Upper lobe of left lung (tissue), 6 donors: ENCODE data around the gene MSMO1. TPM values are rescaled to one million over a fixed set of nuclear protein-coding genes. Genes with fewer than 3 reads are reported as not detected.

Experiments
- ATAC-seq, 2 donors: fragments of 200-7000 bp; cut with Tn5 transposase; one replicate each; pipeline ENCODE4 v1.9.1; 2022; ENCODE audit warnings: mild to moderate bottlenecking in 2 of 2, moderate library complexity in 2 of 2; ENCODE audit not compliant: low FRiP score in 2 of 2
- DNase-seq, 2 donors: peaks; one replicate each; pipeline ENCODE4 v3.0.0-alpha.2; 2019 to 2020
- H3K27ac ChIP-seq, 4 donors: fragments of 200-600 bp; sonication (generic); one replicate each; pipeline ENCODE4 v1.5.1; 2016 to 2019
- H3K27me3 ChIP-seq, 4 donors: fragments of 200-600 bp; sonication (generic); one replicate each; pipeline ENCODE4 v1.5.1; 2017 to 2019
- H3K36me3 ChIP-seq, 4 donors: fragments of 200-600 bp; sonication (generic); one replicate each; pipeline ENCODE4 v1.5.1; 2016 to 2019
- H3K4me1 ChIP-seq, 4 donors: fragments of 200-600 bp; sonication (generic); one replicate each; pipeline ENCODE4 v1.5.1; 2018 to 2019
- H3K4me3 ChIP-seq, 4 donors: fragments of 200-600 bp; sonication (generic); one replicate each; pipeline ENCODE4 v1.5.1; 2017 to 2019; ENCODE audit warnings: mild to moderate bottlenecking in 2 of 4, moderate library complexity in 1 of 4
- H3K9me3 ChIP-seq, 4 donors: fragments of 200-600 bp; sonication (generic); one replicate each; pipeline ENCODE4 v1.5.1; 2018 to 2019
- CTCF ChIP-seq, 6 experiments: fragments of 450-650 bp in 4 of 6; fragments of 200-600 bp in 2 of 6; sonication (generic) in 2 of 6; IDR thresholded peaks; one replicate each; pipeline ENCODE4 v1.5.1; 2016 to 2019; ENCODE audit warnings: antibody characterized with exemption in 6 of 6
- EP300 ChIP-seq, 4 donors: sonication (generic); formaldehyde crosslinking; IDR thresholded peaks; one replicate each; pipeline ENCODE4 v1.5.1; 2017; ENCODE audit warnings: antibody characterized with exemption in 4 of 4, control low read depth in 2 of 4
- POLR2A ChIP-seq, 4 donors: fragments of 450-650 bp; IDR thresholded peaks; one replicate each; pipeline ENCODE4 v1.5.1; 2016 to 2017; ENCODE audit warnings: antibody characterized with exemption in 4 of 4, mild to moderate bottlenecking in 2 of 4
- POLR2AphosphoS5 ChIP-seq, 2 donors: sonication (generic); formaldehyde crosslinking; IDR thresholded peaks; one replicate each; pipeline ENCODE4 v1.5.1; 2017; ENCODE audit warnings: antibody characterized with exemption in 2 of 2
- WGBS, 2 donors: methylation state at CpG; one replicate each; pipeline ENCODE4 v1.1.5; 2017 to 2018; 5-methylcytosine and 5-hydroxymethylcytosine counted together
- total RNA-seq, 6 donors: library from RNA; depleted of rRNA in 4 of 6; stranded (reverse); fragments of >200 nt in 4 of 6; gene quantifications; one replicate each; pipeline versions ENCODE4 v1.1.0 to v1.2.1, GENCODE V29; 2016 to 2021
- donor health status: DM: no; HTN: no; CAD: no; lungs with moderate emphysema.
- donor health status: DM: no; HTN: yes; CAD: no; lungs with severe emphysema.

MSMO1 gene
- total RNA-seq, 6 donors from 2014 or later, result 21.0 to 193 (median 125) TPM

GRCh38 chr4:165351359-165352130 lies 24.1 kb downstream of the MSMO1 start:
- Histone ChIP-seq H3K27ac (no peak overlapping the region), H3K4me3 (no peak overlapping the region), H3K27me3 (no peaks in the 10 kb centered on the region), H3K4me1 (no peaks in the 10 kb centered on the region), H3K36me3 (no peaks in the 10 kb centered on the region), H3K9me3 (no peaks in the 10 kb centered on the region)
- no peak for ATAC-seq
- DNase-seq, result no peak
- TF ChIP-seq CTCF (IDR thresholded peaks at IDR 0.05), result no peak
- TF ChIP-seq EP300 (IDR thresholded peaks at IDR 0.05), result no peak
- TF ChIP-seq POLR2A (IDR thresholded peaks at IDR 0.05), result no peak
- TF ChIP-seq POLR2AphosphoS5 (IDR thresholded peaks at IDR 0.05), result no peak
- 88 to 91% methylated on average over 5 of the region's 5 CpGs for WGBS, 2 donors

GRCh38 chr4:165355900-165356300 lies 28.4 kb downstream of the MSMO1 start:
- Histone ChIP-seq H3K27ac (no peak overlapping the region), H3K4me3 (no peak overlapping the region), H3K27me3 (no peaks in the 10 kb centered on the region), H3K36me3 (no peaks in the 10 kb centered on the region), H3K9me3 (no peaks in the 10 kb centered on the region), H3K4me1 (peaks cover 0 to 14% (median 3%) of the 10 kb centered on the region in 4 donors)
- TF ChIP-seq CTCF (IDR thresholded peaks at IDR 0.05) (peak in 2 of 6 experiments; percentile 14 to 15), POLR2A (IDR thresholded peaks at IDR 0.05) (no peak)
- ATAC-seq (peak in 1 of 2 donors; percentile 42), DNase-seq (no peak)
- WGBS, 2 donors, result 6 to 7% methylated on average over 2 of the region's 2 CpGs

GRCh38 chr4:165359506-165359905 lies 32.0 kb downstream of the MSMO1 start:
- peaks cover 0 to 14% (median 3%) of the 10 kb centered on the region in 4 donors for H3K4me1 ChIP-seq
- H3K27me3 ChIP-seq, result no peaks in the 10 kb centered on the region
- H3K27ac ChIP-seq, result no peak overlapping the region
- H3K4me3 ChIP-seq, result no peak overlapping the region
- WGBS, 2 donors, result 36 to 38% methylated on average over 2 of the region's 2 CpGs
- no peaks in the 10 kb centered on the region for H3K36me3 ChIP-seq
- ATAC-seq (peak in 1 of 2 donors; percentile 84), DNase-seq (no peak)
- TF ChIP-seq CTCF (IDR thresholded peaks at IDR 0.05), result no peak
- no peaks in the 10 kb centered on the region for H3K9me3 ChIP-seq

- no peak for TF ChIP-seq CTCF (IDR thresholded peaks at IDR 0.05)
- no peak for TF ChIP-seq POLR2A (IDR thresholded peaks at IDR 0.05)
- no peak for TF ChIP-seq EP300 (IDR thresholded peaks at IDR 0.05)
- no peak for TF ChIP-seq POLR2AphosphoS5 (IDR thresholded peaks at IDR 0.05)
- WGBS, 2 donors, result 52% methylated on average over 6 of the region's 6 CpGs
- no peak overlapping the region for H3K4me3 ChIP-seq
- ATAC-seq (peak in 1 of 2 donors; percentile 84), DNase-seq (no peak)
- no peaks in the 10 kb centered on the region for H3K36me3 ChIP-seq
- H3K9me3 ChIP-seq, result no peaks in the 10 kb centered on the region
- peaks cover 0 to 14% (median 3%) of the 10 kb centered on the region in 4 donors for H3K4me1 ChIP-seq
- H3K27me3 ChIP-seq, result no peaks in the 10 kb centered on the region
- H3K27ac ChIP-seq, result no peak overlapping the region
Observed at GRCh38 chr4:165360041-165360695, 32.7 kb downstream of the MSMO1 start.
